ENCODE measurements around the gene ITGAE.
A peak's percentile ranks its signal among the peaks of the same experiment; 100 is the strongest.

The ITGAE gene

DNA sequence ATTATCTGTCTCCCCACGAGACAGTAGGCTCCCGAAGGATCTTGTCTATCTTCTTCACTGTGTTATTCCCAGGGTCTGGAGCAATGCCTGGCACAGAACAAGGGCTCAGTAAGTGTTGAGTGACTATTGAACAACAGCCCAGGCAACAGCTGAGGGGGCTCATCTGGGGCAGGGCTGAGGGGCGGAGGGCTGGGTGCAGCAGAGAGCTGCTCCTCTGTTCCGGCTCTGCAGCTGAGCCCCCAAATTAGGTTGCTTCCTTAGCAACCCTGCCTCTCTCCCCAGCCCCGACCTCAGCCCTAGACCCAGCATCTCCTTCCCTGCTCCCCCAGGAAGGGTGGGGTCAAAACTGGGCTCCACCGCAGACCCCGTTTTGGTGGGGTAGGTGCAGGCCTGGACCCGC, 32.2 kb downstream of the ITGAE start:
- Histone ChIP-seq H3K4me1 (ENCODE audit: control insufficient read depth in 1 of 2, insufficient read depth in 2 of 2, low read length in 2 of 2) (no peaks in the 10 kb centered on the region), H3K9me3 (ENCODE audit: control insufficient read depth in 1 of 2, low read length in 2 of 2) (peaks cover 0 to 4% of the 10 kb centered on the region in 2 donors), H3K36me3 (ENCODE audit: control insufficient read depth in 1 of 2, insufficient read depth in 2 of 2, low read length in 2 of 2) (no peaks in the 10 kb centered on the region), H3K4me3 (ENCODE audit: low read depth in 1 of 2, low read length in 2 of 2) (no peak overlapping the region), H3K27ac (ENCODE audit: low read length) (no peak overlapping the region), H3K27me3 (ENCODE audit: low read depth, low read length) (no peaks in the 10 kb centered on the region)

DNA sequence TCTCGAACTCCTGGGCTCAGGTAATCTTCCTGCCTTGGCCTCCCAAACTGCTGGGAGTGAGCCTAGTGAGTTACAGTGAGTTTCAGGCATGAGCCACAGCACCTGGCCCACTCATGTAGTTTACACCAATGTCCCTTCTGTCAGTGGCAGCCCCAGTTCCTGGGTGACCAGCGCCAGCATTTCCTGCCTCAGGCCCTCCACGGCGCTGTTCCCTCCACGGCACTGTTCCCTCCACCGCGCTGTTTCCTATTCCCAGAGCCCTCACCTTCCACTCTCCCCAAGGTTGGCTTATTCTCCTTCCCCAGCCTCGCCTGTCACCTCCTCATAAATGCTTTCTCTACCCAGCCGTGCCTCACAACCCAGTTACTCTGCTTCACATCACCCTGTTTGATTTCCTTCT, 32.6 kb downstream of the ITGAE start:
- Histone ChIP-seq H3K4me1 (ENCODE audit: control insufficient read depth in 1 of 2, insufficient read depth in 2 of 2, low read length in 2 of 2) (no peaks in the 10 kb centered on the region), H3K27me3 (ENCODE audit: low read depth, low read length) (no peaks in the 10 kb centered on the region), H3K9me3 (ENCODE audit: control insufficient read depth in 1 of 2, low read length in 2 of 2) (peaks cover 0 to 4% of the 10 kb centered on the region in 2 donors), H3K36me3 (ENCODE audit: control insufficient read depth in 1 of 2, insufficient read depth in 2 of 2, low read length in 2 of 2) (no peaks in the 10 kb centered on the region), H3K27ac (ENCODE audit: low read length) (no peak overlapping the region), H3K4me3 (ENCODE audit: low read depth in 1 of 2, low read length in 2 of 2) (no peak overlapping the region)

DNA sequence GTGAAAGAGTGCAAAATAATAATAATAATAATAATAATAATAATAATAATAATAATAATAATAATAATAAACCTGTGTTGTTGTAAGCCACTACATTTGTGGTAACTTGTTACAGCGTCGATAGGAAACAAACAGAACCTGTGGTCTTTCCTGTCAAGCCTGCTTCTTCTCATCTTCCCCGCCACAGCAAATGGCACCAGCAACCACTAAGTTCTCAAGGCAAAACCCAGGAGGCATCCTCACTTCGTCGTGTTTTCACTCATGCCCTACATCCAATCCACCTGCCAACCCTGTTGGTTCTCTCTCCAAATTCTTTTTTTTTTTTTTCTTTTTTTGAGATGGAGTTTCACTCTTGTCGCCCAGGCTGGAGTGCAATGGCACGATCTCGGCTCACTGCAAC, 34.2 kb downstream of the ITGAE start:
- H3K27ac ChIP-seq (ENCODE audit: low read length): no peak overlapping the region

DNA sequence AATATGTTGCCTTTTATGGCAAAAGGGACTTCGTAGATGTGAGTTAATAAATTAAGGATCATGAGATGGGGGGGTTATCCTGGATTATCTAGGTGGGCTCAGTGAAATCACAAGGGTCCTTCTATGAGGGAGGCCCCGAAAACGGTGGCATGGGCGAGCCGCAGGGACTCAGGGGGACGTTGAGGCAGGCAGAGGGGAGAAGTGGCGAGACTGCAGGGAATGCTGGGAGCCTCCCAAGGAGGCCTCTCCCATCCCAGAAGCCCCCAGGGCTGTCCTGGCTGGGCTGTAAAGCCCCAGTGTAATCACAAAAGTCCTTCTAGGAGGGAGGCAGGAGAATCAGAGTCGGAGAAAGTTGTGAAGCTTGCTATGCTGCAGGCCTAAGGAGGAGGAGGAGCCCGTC, 35.0 kb downstream of the ITGAE start:
- no peaks in the 10 kb centered on the region for H3K27me3 ChIP-seq (ENCODE audit: low read depth, low read length)
- no peak overlapping the region for H3K27ac ChIP-seq (ENCODE audit: low read length)
- peaks cover 0 to 4% of the 10 kb centered on the region in 2 donors for H3K9me3 ChIP-seq (ENCODE audit: control insufficient read depth in 1 of 2, low read length in 2 of 2)
- no peak overlapping the region for H3K4me3 ChIP-seq (ENCODE audit: low read depth in 1 of 2, low read length in 2 of 2)
- no peaks in the 10 kb centered on the region for H3K36me3 ChIP-seq (ENCODE audit: control insufficient read depth in 1 of 2, insufficient read depth in 2 of 2, low read length in 2 of 2)
- no peaks in the 10 kb centered on the region for H3K4me1 ChIP-seq (ENCODE audit: control insufficient read depth in 1 of 2, insufficient read depth in 2 of 2, low read length in 2 of 2)

More for the DNA sequence above, 34.2 kb downstream of the ITGAE start:
- H3K36me3 ChIP-seq (ENCODE audit: control insufficient read depth in 1 of 2, insufficient read depth in 2 of 2, low read length in 2 of 2): no peaks in the 10 kb centered on the region
- no peaks in the 10 kb centered on the region for H3K4me1 ChIP-seq (ENCODE audit: control insufficient read depth in 1 of 2, insufficient read depth in 2 of 2, low read length in 2 of 2)
- peaks cover 0 to 4% of the 10 kb centered on the region in 2 donors for H3K9me3 ChIP-seq (ENCODE audit: control insufficient read depth in 1 of 2, low read length in 2 of 2)
- no peaks in the 10 kb centered on the region for H3K27me3 ChIP-seq (ENCODE audit: low read depth, low read length)
- H3K4me3 ChIP-seq (ENCODE audit: low read depth in 1 of 2, low read length in 2 of 2): no peak overlapping the region

DNA sequence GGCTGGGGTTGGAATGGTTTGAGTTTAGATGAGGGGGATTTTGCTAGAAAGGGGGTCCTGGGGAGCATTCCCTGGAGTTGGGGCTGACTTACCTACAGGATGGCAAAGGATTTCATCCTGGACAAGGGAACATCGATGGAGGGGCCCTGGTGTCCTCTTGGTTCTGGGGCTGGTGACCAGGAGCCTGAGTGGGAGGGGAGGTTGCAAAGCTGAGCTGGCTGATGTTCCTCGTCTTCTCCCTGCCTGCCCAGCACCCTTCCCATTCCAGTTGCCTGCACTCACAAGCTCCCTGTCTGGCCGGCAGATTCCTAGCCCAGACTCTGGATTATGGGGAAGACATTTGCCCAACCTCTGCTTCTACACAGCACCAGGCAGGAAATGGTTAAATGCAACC, 37.2 kb downstream of the ITGAE start:
- no peak overlapping the region for H3K27ac ChIP-seq (ENCODE audit: low read length)
- no peak overlapping the region for H3K4me3 ChIP-seq (ENCODE audit: low read depth in 1 of 2, low read length in 2 of 2)
- no peaks in the 10 kb centered on the region for H3K4me1 ChIP-seq (ENCODE audit: control insufficient read depth in 1 of 2, insufficient read depth in 2 of 2, low read length in 2 of 2)
- no peaks in the 10 kb centered on the region for H3K27me3 ChIP-seq (ENCODE audit: low read depth, low read length)
- H3K9me3 ChIP-seq (ENCODE audit: control insufficient read depth in 1 of 2, low read length in 2 of 2): peaks cover 0 to 11% of the 10 kb centered on the region in 2 donors
- H3K36me3 ChIP-seq (ENCODE audit: control insufficient read depth in 1 of 2, insufficient read depth in 2 of 2, low read length in 2 of 2): no peaks in the 10 kb centered on the region

DNA sequence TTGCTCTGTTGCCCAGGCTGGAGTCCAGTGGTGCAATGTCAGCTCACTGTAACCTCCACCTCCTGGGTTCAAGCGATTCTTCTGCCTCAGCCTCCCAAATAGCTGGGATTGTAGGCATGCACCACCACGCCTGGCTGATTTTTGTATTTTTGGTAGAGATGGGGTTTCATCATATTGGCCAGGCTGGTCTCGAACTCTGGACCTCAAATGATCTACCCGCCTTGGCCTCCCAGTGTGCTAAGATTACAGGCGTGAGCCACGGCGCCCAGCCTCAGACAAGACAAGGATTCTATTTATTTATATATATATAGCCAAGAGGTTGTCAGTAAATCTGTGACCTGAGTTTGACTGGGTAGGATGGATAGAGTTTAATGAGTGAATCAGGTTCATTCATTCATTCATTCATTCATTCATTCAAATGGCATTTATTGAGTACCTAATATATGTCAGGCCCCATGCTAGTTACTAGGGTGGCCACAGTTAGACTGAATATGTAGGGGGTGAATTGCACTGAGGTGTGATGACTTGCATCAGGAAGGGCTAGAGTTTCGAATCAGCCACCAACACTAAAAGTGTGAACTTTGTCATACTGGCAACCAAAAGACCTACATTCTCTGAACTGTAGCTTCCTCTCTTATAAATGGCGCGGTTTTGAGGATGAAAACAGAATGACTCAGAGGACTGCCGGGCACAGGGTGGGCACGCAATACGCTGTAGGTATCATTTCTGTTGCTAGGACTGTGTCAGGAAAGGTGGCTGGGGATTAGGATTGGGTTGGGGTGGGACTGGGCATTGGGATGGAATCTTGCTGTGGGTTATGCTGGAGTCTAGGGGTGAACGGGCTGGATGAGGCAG, 37.8 kb downstream of the ITGAE start:
- H3K4me3 ChIP-seq (ENCODE audit: low read depth in 1 of 2, low read length in 2 of 2): no peak overlapping the region
- no peaks in the 10 kb centered on the region for H3K4me1 ChIP-seq (ENCODE audit: control insufficient read depth in 1 of 2, insufficient read depth in 2 of 2, low read length in 2 of 2)
- H3K27ac ChIP-seq (ENCODE audit: low read length): no peak overlapping the region
- no peaks in the 10 kb centered on the region for H3K36me3 ChIP-seq (ENCODE audit: control insufficient read depth in 1 of 2, insufficient read depth in 2 of 2, low read length in 2 of 2)
- H3K9me3 ChIP-seq (ENCODE audit: control insufficient read depth in 1 of 2, low read length in 2 of 2): peaks cover 0 to 11% of the 10 kb centered on the region in 2 donors
- H3K27me3 ChIP-seq (ENCODE audit: low read depth, low read length): no peaks in the 10 kb centered on the region

DNA sequence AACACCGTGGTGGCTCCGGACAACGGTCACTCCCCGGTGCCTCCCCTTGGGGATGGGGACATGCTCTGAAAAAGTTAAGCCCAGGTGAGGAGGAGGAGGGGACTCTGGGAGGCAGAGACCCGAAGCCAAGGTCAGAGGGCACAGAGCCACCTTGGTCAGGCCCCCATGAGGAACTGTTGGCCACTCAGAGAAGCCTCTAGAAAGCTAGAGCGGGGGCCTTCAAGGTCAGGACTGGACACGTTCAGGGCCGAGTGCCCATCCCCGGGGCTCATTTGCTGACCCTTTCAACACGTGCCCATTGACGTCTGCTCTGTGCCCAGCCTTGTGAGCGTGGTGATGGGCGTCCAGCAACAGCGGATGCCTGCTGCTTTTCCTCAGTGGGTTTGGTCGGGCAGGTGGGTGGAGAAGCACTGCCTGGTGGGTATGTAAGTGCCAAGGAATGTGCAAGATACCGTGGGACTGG, 39.0 kb downstream of the ITGAE start:
- peaks cover 0 to 6% of the 10 kb centered on the region in 2 donors for H3K9me3 ChIP-seq (ENCODE audit: control insufficient read depth in 1 of 2, low read length in 2 of 2)
- H3K27me3 ChIP-seq (ENCODE audit: low read depth, low read length): no peaks in the 10 kb centered on the region
- H3K4me3 ChIP-seq (ENCODE audit: low read depth in 1 of 2, low read length in 2 of 2): no peak overlapping the region
- H3K27ac ChIP-seq (ENCODE audit: low read length): no peak overlapping the region
- no peaks in the 10 kb centered on the region for H3K4me1 ChIP-seq (ENCODE audit: control insufficient read depth in 1 of 2, insufficient read depth in 2 of 2, low read length in 2 of 2)
- H3K36me3 ChIP-seq (ENCODE audit: control insufficient read depth in 1 of 2, insufficient read depth in 2 of 2, low read length in 2 of 2): no peaks in the 10 kb centered on the region

DNA sequence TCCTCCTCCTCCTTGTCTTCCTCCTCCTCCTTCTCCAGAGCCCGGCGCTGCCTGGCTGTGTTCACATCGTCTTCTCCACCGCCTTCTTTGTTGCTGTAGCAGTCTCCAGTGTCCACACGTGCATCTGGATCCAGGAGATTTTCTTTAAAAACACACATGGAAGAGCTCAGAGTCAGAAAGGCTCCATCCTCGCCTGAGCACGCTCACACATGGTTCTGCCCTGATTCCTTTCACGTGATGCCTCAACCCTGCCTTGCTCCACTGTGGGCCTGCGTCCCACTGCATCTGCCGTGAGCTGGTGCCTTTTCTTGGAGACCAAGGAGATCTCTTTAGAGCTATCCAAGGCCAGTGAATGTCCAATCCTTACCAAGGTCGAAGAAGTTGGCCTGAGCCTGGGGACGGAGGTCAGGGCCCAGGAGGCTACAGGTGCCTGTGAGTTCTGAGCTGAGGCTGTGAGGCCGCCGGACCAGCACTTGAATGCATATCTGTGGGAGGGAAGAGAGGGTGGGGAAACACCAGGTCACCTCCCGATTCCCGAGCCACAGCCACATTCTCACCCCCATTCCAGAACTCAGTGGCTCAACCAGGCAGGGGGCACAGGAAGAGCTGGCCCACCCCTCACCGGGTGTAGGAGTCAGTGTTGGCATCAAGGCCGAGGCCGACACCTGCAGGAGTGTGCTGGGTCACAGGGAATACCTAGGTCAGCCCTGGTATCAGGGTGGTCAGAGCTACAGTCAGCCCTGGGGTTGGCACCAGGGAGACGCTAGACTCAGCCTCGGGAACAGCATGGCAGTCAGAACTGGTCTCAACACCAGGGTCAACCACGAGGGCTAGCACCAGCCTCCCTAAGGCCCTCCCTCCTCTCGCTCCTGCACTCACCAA, 39.7 kb downstream of the ITGAE start:
- Histone ChIP-seq H3K36me3 (ENCODE audit: control insufficient read depth in 1 of 2, insufficient read depth in 2 of 2, low read length in 2 of 2) (no peaks in the 10 kb centered on the region), H3K9me3 (ENCODE audit: control insufficient read depth in 1 of 2, low read length in 2 of 2) (peaks cover 0 to 6% of the 10 kb centered on the region in 2 donors), H3K4me3 (ENCODE audit: low read depth in 1 of 2, low read length in 2 of 2) (no peak overlapping the region), H3K27ac (ENCODE audit: low read length) (no peak overlapping the region), H3K4me1 (ENCODE audit: control insufficient read depth in 1 of 2, insufficient read depth in 2 of 2, low read length in 2 of 2) (no peaks in the 10 kb centered on the region), H3K27me3 (ENCODE audit: low read depth, low read length) (no peaks in the 10 kb centered on the region)

DNA sequence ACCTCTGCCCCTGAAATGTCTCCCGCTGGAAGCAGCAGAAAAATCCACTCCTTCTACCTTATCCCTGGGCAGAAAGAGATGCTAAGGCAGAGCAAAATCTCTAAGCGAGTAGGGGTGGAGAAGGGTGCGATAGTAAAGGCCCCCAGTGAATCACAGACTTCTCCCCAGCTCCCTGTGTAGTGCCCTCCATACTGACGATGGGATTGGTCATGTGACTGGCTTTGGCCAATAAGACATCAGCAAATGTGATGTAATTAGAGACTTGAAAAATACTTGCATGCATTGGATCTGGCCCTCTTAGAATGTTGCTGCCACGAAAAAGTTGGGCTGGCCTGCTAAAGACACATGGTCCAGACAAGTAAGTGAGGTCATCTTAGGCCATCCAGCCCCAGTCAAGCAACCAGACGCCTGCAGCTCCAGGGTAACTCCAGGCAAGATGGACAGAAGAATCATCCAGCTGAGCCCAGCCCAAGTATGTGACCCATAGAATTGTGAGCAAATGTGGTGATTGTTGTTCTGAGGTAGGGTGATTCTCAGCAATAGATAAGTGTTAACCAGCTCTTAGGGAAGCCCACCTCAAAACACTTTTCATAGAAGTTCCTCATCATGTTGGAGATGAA, 41.3 kb downstream of the ITGAE start:
- peaks cover 0 to 6% of the 10 kb centered on the region in 2 donors for H3K9me3 ChIP-seq (ENCODE audit: control insufficient read depth in 1 of 2, low read length in 2 of 2)
- H3K4me1 ChIP-seq (ENCODE audit: control insufficient read depth in 1 of 2, insufficient read depth in 2 of 2, low read length in 2 of 2): peaks cover 0 to 5% of the 10 kb centered on the region in 2 donors
- no peaks in the 10 kb centered on the region for H3K27me3 ChIP-seq (ENCODE audit: low read depth, low read length)
- no peak overlapping the region for H3K4me3 ChIP-seq (ENCODE audit: low read depth in 1 of 2, low read length in 2 of 2)
- H3K36me3 ChIP-seq (ENCODE audit: control insufficient read depth in 1 of 2, insufficient read depth in 2 of 2, low read length in 2 of 2): no peaks in the 10 kb centered on the region
- H3K27ac ChIP-seq (ENCODE audit: low read length): no peak overlapping the region

DNA sequence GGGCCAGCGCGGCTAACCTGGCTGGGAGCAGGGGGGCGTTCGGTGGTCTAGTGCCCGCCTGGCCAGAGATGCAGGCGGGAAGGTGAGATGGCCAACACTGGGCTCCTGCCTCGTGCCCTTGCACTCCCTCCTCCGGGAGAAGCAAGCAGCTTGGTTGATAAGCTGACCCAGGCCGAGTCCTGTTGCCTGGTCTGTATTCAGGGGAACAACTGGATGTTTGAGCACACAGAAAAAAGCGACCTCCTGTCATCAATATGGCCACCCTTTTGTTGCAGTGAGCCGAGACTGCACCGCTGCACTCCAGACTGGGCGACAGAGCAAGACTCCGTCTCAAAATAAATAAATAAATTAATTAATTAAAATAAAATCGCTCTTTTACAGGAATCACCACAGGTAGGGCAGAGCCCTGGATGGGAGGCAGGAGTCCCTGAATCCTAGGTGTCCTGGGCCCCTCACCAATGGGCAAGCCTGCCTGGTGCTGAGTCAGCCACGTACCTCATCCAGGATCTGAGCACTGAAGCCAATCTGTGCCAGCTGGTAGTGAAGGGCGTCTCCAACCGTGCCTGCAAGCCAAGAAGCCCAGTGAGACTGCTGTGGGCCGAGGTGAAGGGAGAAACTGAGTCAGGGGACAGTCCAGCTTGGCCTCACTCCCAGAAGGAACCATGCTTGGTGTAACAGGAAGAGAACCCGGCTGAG, 45.5 kb downstream of the ITGAE start:
- Histone ChIP-seq H3K36me3 (ENCODE audit: control insufficient read depth in 1 of 2, insufficient read depth in 2 of 2, low read length in 2 of 2) (no peaks in the 10 kb centered on the region), H3K27me3 (ENCODE audit: low read depth, low read length) (no peaks in the 10 kb centered on the region), H3K9me3 (ENCODE audit: control insufficient read depth in 1 of 2, low read length in 2 of 2) (peaks cover 0 to 6% of the 10 kb centered on the region in 2 donors), H3K4me1 (ENCODE audit: control insufficient read depth in 1 of 2, insufficient read depth in 2 of 2, low read length in 2 of 2) (peaks cover 0 to 5% of the 10 kb centered on the region in 2 donors), H3K27ac (ENCODE audit: low read length) (peak overlapping the region; percentile 39), H3K4me3 (ENCODE audit: low read depth in 1 of 2, low read length in 2 of 2) (no peak overlapping the region)
